Subcutaneous abdominal adipose tissue (tissue), 5 donors: ENCODE results near the gene RCL1.

Source experiments
- H3K27ac ChIP-seq: one replicate; pipeline ENCODE4 v1.7.0; 2013; ENCODE audit warnings: low read depth, mild to moderate bottlenecking, inconsistent platforms, low read length, moderate library complexity
- H3K27me3 ChIP-seq, 5 donors: one replicate each; pipeline ENCODE4 v1.7.0; 2013; ENCODE audit warnings: low read length in 5 of 5, inconsistent platforms in 1 of 5; ENCODE audit not compliant: control insufficient read depth in 5 of 5, insufficient read depth in 4 of 5
- H3K36me3 ChIP-seq, 5 donors: one replicate each; pipeline ENCODE4 v1.7.0; 2013; ENCODE audit warnings: low read length in 5 of 5; ENCODE audit not compliant: control insufficient read depth in 5 of 5, insufficient read depth in 5 of 5
- H3K4me1 ChIP-seq, 5 donors: one replicate each; pipeline ENCODE4 v1.7.0; 2013; ENCODE audit warnings: low read length in 5 of 5, mild to moderate bottlenecking in 3 of 5, moderate library complexity in 1 of 5; ENCODE audit not compliant: control insufficient read depth in 5 of 5, insufficient read depth in 5 of 5
- H3K4me3 ChIP-seq, 5 donors: one replicate each; pipeline ENCODE4 v1.7.0; 2013; ENCODE audit warnings: low read length in 5 of 5, low read depth in 1 of 5
- H3K9ac ChIP-seq, 5 donors: one replicate each; pipeline ENCODE4 v1.7.0; 2013; ENCODE audit warnings: low read length in 5 of 5, mild to moderate bottlenecking in 4 of 5, moderate library complexity in 3 of 5
- H3K9me3 ChIP-seq, 5 donors: one replicate each; pipeline ENCODE4 v1.7.0; 2013; ENCODE audit warnings: low read length in 5 of 5; ENCODE audit not compliant: control insufficient read depth in 5 of 5
- donor health status: healthy.
- donor health status: healthy.
- donor health status: healthy.
- donor health status: healthy.
- donor health status: healthy.

RCL1 gene

GRCh38 chr9:4852419-4852818 lies 59.7 kb downstream of the RCL1 start:
- Histone ChIP-seq H3K36me3 (peaks cover 14 to 56% (median 35%) of the 10 kb centered on the region in 5 donors), H3K9me3 (no peaks in the 10 kb centered on the region), H3K27me3 (no peaks in the 10 kb centered on the region), H3K27ac (no peak overlapping the region), H3K4me1 (peaks cover 0 to 21% (median 17%) of the 10 kb centered on the region in 5 donors), H3K4me3 (no peak overlapping the region), H3K9ac (no peak overlapping the region)

GRCh38 chr9:4854265-4854590 lies 61.5 kb downstream of the RCL1 start:
- peaks cover 0 to 21% (median 17%) of the 10 kb centered on the region in 5 donors for H3K4me1 ChIP-seq
- H3K4me3 ChIP-seq: no peak overlapping the region
- peaks cover 11 to 61% (median 35%) of the 10 kb centered on the region in 5 donors for H3K36me3 ChIP-seq
- no peak overlapping the region for H3K27ac ChIP-seq
- no peak overlapping the region for H3K9ac ChIP-seq
- H3K27me3 ChIP-seq: no peaks in the 10 kb centered on the region
- H3K9me3 ChIP-seq: no peaks in the 10 kb centered on the region

GRCh38 chr9:4855841-4856240 lies 63.1 kb downstream of the RCL1 start:
- peaks cover 8 to 60% (median 30%) of the 10 kb centered on the region in 5 donors for H3K36me3 ChIP-seq
- H3K27me3 ChIP-seq: no peaks in the 10 kb centered on the region
- H3K4me1 ChIP-seq: peaks cover 0 to 21% (median 17%) of the 10 kb centered on the region in 5 donors
- no peak overlapping the region for H3K4me3 ChIP-seq
- no peak overlapping the region for H3K27ac ChIP-seq
- H3K9ac ChIP-seq: no peak overlapping the region
- H3K9me3 ChIP-seq: no peaks in the 10 kb centered on the region

GRCh38 chr9:4857163-4857810 lies 64.5 kb downstream of the RCL1 start:
- no peaks in the 10 kb centered on the region for H3K9me3 ChIP-seq
- peaks cover 0 to 22% (median 17%) of the 10 kb centered on the region in 5 donors for H3K4me1 ChIP-seq
- H3K27me3 ChIP-seq: no peaks in the 10 kb centered on the region
- no peak overlapping the region for H3K4me3 ChIP-seq
- peaks cover 11 to 62% (median 36%) of the 10 kb centered on the region in 5 donors for H3K36me3 ChIP-seq
- no peak overlapping the region for H3K27ac ChIP-seq
- no peak overlapping the region for H3K9ac ChIP-seq

GRCh38 chr9:4859035-4859434 lies 66.3 kb downstream of the RCL1 start:
- Histone ChIP-seq H3K9ac (no peak overlapping the region), H3K27me3 (no peaks in the 10 kb centered on the region), H3K36me3 (peaks cover 11 to 53% (median 28%) of the 10 kb centered on the region in 5 donors), H3K9me3 (no peaks in the 10 kb centered on the region), H3K4me3 (no peak overlapping the region), H3K27ac (no peak overlapping the region), H3K4me1 (peaks cover 0 to 25% (median 18%) of the 10 kb centered on the region in 5 donors)

GRCh38 chr9:4860383-4860782 lies 67.6 kb downstream of the RCL1 start:
- Histone ChIP-seq H3K4me1 (peaks cover 0 to 17% (median 9%) of the 10 kb centered on the region in 5 donors), H3K27ac (no peak overlapping the region), H3K36me3 (peaks cover 11 to 49% (median 28%) of the 10 kb centered on the region in 5 donors), H3K4me3 (no peak overlapping the region), H3K9me3 (no peaks in the 10 kb centered on the region), H3K9ac (no peak overlapping the region), H3K27me3 (no peaks in the 10 kb centered on the region)

- H3K4me3 ChIP-seq: no peak overlapping the region
- peaks cover 11 to 49% (median 28%) of the 10 kb centered on the region in 5 donors for H3K36me3 ChIP-seq
- no peak overlapping the region for H3K9ac ChIP-seq
- no peaks in the 10 kb centered on the region for H3K9me3 ChIP-seq
- H3K27me3 ChIP-seq: no peaks in the 10 kb centered on the region
- no peak overlapping the region for H3K27ac ChIP-seq
- H3K4me1 ChIP-seq: peaks cover 0 to 11% (median 7%) of the 10 kb centered on the region in 5 donors
These were observed 68.4 kb downstream of the RCL1 start for GRCh38 chr9:4861145-4861544.

- Histone ChIP-seq H3K4me3 (no peak overlapping the region), H3K27me3 (no peaks in the 10 kb centered on the region), H3K9me3 (no peaks in the 10 kb centered on the region), H3K4me1 (peaks cover 0 to 11% (median 7%) of the 10 kb centered on the region in 5 donors), H3K36me3 (peaks cover 11 to 43% (median 28%) of the 10 kb centered on the region in 5 donors), H3K9ac (no peak overlapping the region), H3K27ac (no peak overlapping the region)
These were observed 69.2 kb downstream of the RCL1 start for GRCh38 chr9:4861736-4862451.

GRCh38 chr9:4862506-4863250 lies 69.9 kb downstream of the RCL1 start:
- Histone ChIP-seq H3K9ac (no peak overlapping the region), H3K9me3 (no peaks in the 10 kb centered on the region), H3K27ac (no peak overlapping the region), H3K36me3 (peaks cover 11 to 43% (median 26%) of the 10 kb centered on the region in 5 donors), H3K4me3 (no peak overlapping the region), H3K27me3 (no peaks in the 10 kb centered on the region), H3K4me1 (peaks cover 0 to 11% (median 7%) of the 10 kb centered on the region in 5 donors)

GRCh38 chr9:4864234-4864661 lies 71.5 kb downstream of the RCL1 start:
- H3K36me3 ChIP-seq: peaks cover 8 to 34% (median 22%) of the 10 kb centered on the region in 5 donors
- H3K9ac ChIP-seq: no peak overlapping the region
- no peaks in the 10 kb centered on the region for H3K27me3 ChIP-seq
- H3K27ac ChIP-seq: no peak overlapping the region
- peaks cover 0 to 11% (median 7%) of the 10 kb centered on the region in 5 donors for H3K4me1 ChIP-seq
- no peak overlapping the region for H3K4me3 ChIP-seq
- no peaks in the 10 kb centered on the region for H3K9me3 ChIP-seq
